Activated T-cell treated with anti-CD3 and anti-CD28 coated beads, Interleukin-2, amount 50 U/mL, for 72 hours (primary cell): Measurements from ENCODE around the gene CISH. TPM values are rescaled to one million over a fixed set of nuclear protein-coding genes. Genes with fewer than 3 reads are reported as not detected.
A peak's percentile ranks its signal among the peaks of the same experiment; 100 is the strongest.

Experiments
- ATAC-seq, 2 donors: fragments of 150-1000 bp; cut with Tn5 transposase; replicated peaks in 1 of 2; 2 replicates each; pipeline ENCODE4 v1.10.0; 2021; ENCODE audit warnings: moderate library complexity in 2 of 2, mild to moderate bottlenecking in 1 of 2
- DNase-seq, 2 donors: peaks; one replicate each; pipeline ENCODE4 v3.0.0; 2021 to 2022; ENCODE audit warnings: mixed read lengths in 1 of 2
- H3K27ac Mint-ChIP-seq: one replicate; pipeline ENCODE4 v1.8.0; 2022; ENCODE audit warnings: mild to moderate bottlenecking, moderate library complexity, mixed read lengths
- H3K27me3 Mint-ChIP-seq: one replicate; pipeline ENCODE4 v1.8.0; 2022; ENCODE audit warnings: low read depth, mixed read lengths
- H3K36me3 Mint-ChIP-seq, 2 donors: one replicate each; pipeline ENCODE4 v1.8.0; 2022; ENCODE audit warnings: mixed read lengths in 2 of 2, mild to moderate bottlenecking in 1 of 2; ENCODE audit not compliant: insufficient read depth in 2 of 2
- H3K4me1 Mint-ChIP-seq: one replicate; pipeline ENCODE4 v1.8.0; 2022; ENCODE audit warnings: low read depth, mixed read lengths
- H3K4me3 Mint-ChIP-seq, 2 donors: one replicate each; pipeline ENCODE4 v1.8.0; 2022; ENCODE audit warnings: mild to moderate bottlenecking in 2 of 2, mixed read lengths in 2 of 2, moderate library complexity in 2 of 2
- H3K9me3 Mint-ChIP-seq, 2 donors: one replicate each; pipeline ENCODE4 v1.8.0; 2022; ENCODE audit warnings: mixed read lengths in 2 of 2
- total RNA-seq, 2 donors: library from RNA; stranded (reverse); gene quantifications; one replicate each; pipeline ENCODE4 v1.2.3, GENCODE V29; 2022

The CISH gene
- total RNA-seq, 2 donors from 2014 or later: 242 to 271 TPM

- Mint-ChIP-seq H3K27ac (peak overlapping the region; percentile 97), H3K4me1 (peaks cover 87% of the 10 kb centered on the region), H3K4me3 (peak overlapping the region; percentile 71 to 78), H3K36me3 (peaks cover 3 to 5% of the 10 kb centered on the region in 2 donors), H3K27me3 (no peaks in the 10 kb centered on the region), H3K9me3 (no peaks in the 10 kb centered on the region)
- ATAC-seq: no peak
- no peak for DNase-seq
Measured at GRCh38 chr3:50592568-50592967, 19.0 kb downstream of the CISH start.

- Mint-ChIP-seq H3K27me3 (no peaks in the 10 kb centered on the region), H3K4me3 (peak overlapping the region; percentile 71 to 78), H3K9me3 (no peaks in the 10 kb centered on the region), H3K27ac (peak overlapping the region; percentile 97), H3K4me1 (peaks cover 100% of the 10 kb centered on the region), H3K36me3 (peaks cover 3 to 5% of the 10 kb centered on the region in 2 donors)
- peak; percentile 8 to 12 for ATAC-seq
- no peak for DNase-seq
Measured at GRCh38 chr3:50591196-50591741, 20.3 kb downstream of the CISH start.

- Mint-ChIP-seq H3K27ac (peak overlapping the region; percentile 93), H3K9me3 (no peaks in the 10 kb centered on the region), H3K36me3 (peaks cover 9 to 10% of the 10 kb centered on the region in 2 donors), H3K27me3 (no peaks in the 10 kb centered on the region), H3K4me3 (peak overlapping the region; percentile 69 to 78), H3K4me1 (peaks cover 100% of the 10 kb centered on the region)
- ATAC-seq (no peak), DNase-seq (no peak)
Measured at GRCh38 chr3:50588759-50589433, 22.7 kb downstream of the CISH start.

GRCh38 chr3:50587806-50588758, 23.5 kb downstream of the CISH start:
- peaks cover 100% of the 10 kb centered on the region for H3K4me1 Mint-ChIP-seq
- H3K4me3 Mint-ChIP-seq: peak overlapping the region; percentile 69 to 78
- H3K9me3 Mint-ChIP-seq: no peaks in the 10 kb centered on the region
- H3K36me3 Mint-ChIP-seq: peaks cover 11 to 14% of the 10 kb centered on the region in 2 donors
- no peaks in the 10 kb centered on the region for H3K27me3 Mint-ChIP-seq
- peak overlapping the region; percentile 93 for H3K27ac Mint-ChIP-seq
- peak; percentile 66 to 67 for ATAC-seq
- DNase-seq: peak; percentile 91 to 93

GRCh38 chr3:50587373-50587772, 24.2 kb downstream of the CISH start:
- DNase-seq: no peak

GRCh38 chr3:50586763-50587070, 24.9 kb downstream of the CISH start:
- Mint-ChIP-seq H3K9me3 (no peaks in the 10 kb centered on the region), H3K27ac (peak overlapping the region; percentile 93), H3K27me3 (no peaks in the 10 kb centered on the region), H3K4me3 (peak overlapping the region; percentile 10 to 78), H3K36me3 (peaks cover 11 to 18% of the 10 kb centered on the region in 2 donors), H3K4me1 (peaks cover 100% of the 10 kb centered on the region)
- ATAC-seq: no peak
- DNase-seq: no peak

More at GRCh38 chr3:50587373-50587772, 24.2 kb downstream of the CISH start:
- Mint-ChIP-seq H3K27me3 (no peaks in the 10 kb centered on the region), H3K4me1 (peaks cover 100% of the 10 kb centered on the region), H3K4me3 (peak overlapping the region; percentile 69 to 78), H3K27ac (peak overlapping the region; percentile 93), H3K9me3 (no peaks in the 10 kb centered on the region), H3K36me3 (peaks cover 11 to 16% of the 10 kb centered on the region in 2 donors)
- no peak for ATAC-seq

- DNase-seq (peak; percentile 73 to 74), ATAC-seq (peak; percentile 6 to 16)
- Mint-ChIP-seq H3K27me3 (no peaks in the 10 kb centered on the region), H3K36me3 (peaks cover 11 to 18% of the 10 kb centered on the region in 2 donors), H3K27ac (peak overlapping the region; percentile 40), H3K9me3 (no peaks in the 10 kb centered on the region), H3K4me3 (peak overlapping the region; percentile 48 to 78), H3K4me1 (peaks cover 100% of the 10 kb centered on the region)
Measured at GRCh38 chr3:50585919-50586762, 25.4 kb downstream of the CISH start.

- H3K27me3 Mint-ChIP-seq: no peaks in the 10 kb centered on the region
- peak overlapping the region; percentile 40 for H3K27ac Mint-ChIP-seq
- H3K4me1 Mint-ChIP-seq: peaks cover 97% of the 10 kb centered on the region
- ATAC-seq: no peak
- H3K36me3 Mint-ChIP-seq: peaks cover 11 to 22% of the 10 kb centered on the region in 2 donors
- peak overlapping the region; percentile 13 to 15 for H3K4me3 Mint-ChIP-seq
- no peaks in the 10 kb centered on the region for H3K9me3 Mint-ChIP-seq
- no peak for DNase-seq
Measured at GRCh38 chr3:50584391-50584790, 27.2 kb downstream of the CISH start.

- H3K36me3 Mint-ChIP-seq: peaks cover 11 to 24% of the 10 kb centered on the region in 2 donors
- no peaks in the 10 kb centered on the region for H3K27me3 Mint-ChIP-seq
- peaks cover 97% of the 10 kb centered on the region for H3K4me1 Mint-ChIP-seq
- ATAC-seq (no peak), DNase-seq (no peak)
- H3K4me3 Mint-ChIP-seq: peak overlapping the region in 1 of 2 donors; percentile 0
- H3K27ac Mint-ChIP-seq: peak overlapping the region; percentile 40
- H3K9me3 Mint-ChIP-seq: no peaks in the 10 kb centered on the region
Measured at GRCh38 chr3:50583897-50584296, 27.7 kb downstream of the CISH start.

GRCh38 chr3:50582083-50582482, 29.5 kb downstream of the CISH start:
- no peak for DNase-seq
- H3K27ac Mint-ChIP-seq: no peak overlapping the region
- H3K4me3 Mint-ChIP-seq: no peak overlapping the region
- no peak for ATAC-seq
- no peaks in the 10 kb centered on the region for H3K27me3 Mint-ChIP-seq
- no peaks in the 10 kb centered on the region for H3K9me3 Mint-ChIP-seq
- H3K36me3 Mint-ChIP-seq: peaks cover 6 to 30% of the 10 kb centered on the region in 2 donors
- peaks cover 89% of the 10 kb centered on the region for H3K4me1 Mint-ChIP-seq

GRCh38 chr3:50581459-50581842, 30.1 kb downstream of the CISH start:
- Mint-ChIP-seq H3K4me3 (no peak overlapping the region), H3K36me3 (peaks cover 6 to 30% of the 10 kb centered on the region in 2 donors), H3K27ac (no peak overlapping the region), H3K4me1 (peaks cover 86% of the 10 kb centered on the region), H3K27me3 (no peaks in the 10 kb centered on the region), H3K9me3 (no peaks in the 10 kb centered on the region)
- DNase-seq (no peak), ATAC-seq (no peak)

- Mint-ChIP-seq H3K4me1 (peaks cover 86% of the 10 kb centered on the region), H3K36me3 (peaks cover 8 to 31% of the 10 kb centered on the region in 2 donors), H3K4me3 (no peak overlapping the region), H3K9me3 (no peaks in the 10 kb centered on the region), H3K27ac (no peak overlapping the region), H3K27me3 (no peaks in the 10 kb centered on the region)
- ATAC-seq (no peak), DNase-seq (no peak)
Measured at GRCh38 chr3:50580683-50581458, 30.7 kb downstream of the CISH start.
